CD14-positive monocyte (primary cell): Measurements from ENCODE around the gene TAMM41. TPM values are rescaled to one million over a fixed set of nuclear protein-coding genes. Genes with fewer than 3 reads are reported as not detected.
"Not testable (repeated sequence)": the region's sequence is repeated elsewhere in the genome, so short reads cannot be mapped to it uniquely, and the experiment has no call there.

ENCODE experiments used
- DNase-seq, 3 donors: peaks; one replicate each; pipeline ENCODE4 v3.0.0-alpha.2; 2011 to 2022
- H2AFZ ChIP-seq: 2 replicates; pipeline ENCODE4 v1.6.0; 2012; ENCODE audit warnings: mild to moderate bottlenecking, low read depth, low read length, inconsistent platforms; ENCODE audit not compliant: insufficient read depth, poor library complexity, severe bottlenecking
- H3K27ac ChIP-seq, 2 donors: 1 replicate in 1 of 2; 2 replicates in 1 of 2; pipeline ENCODE4 v1.5.1; 2012 to 2013; ENCODE audit warnings: low read length in 2 of 2, control low read depth in 1 of 2, inconsistent platforms in 1 of 2, low read depth in 1 of 2, mild to moderate bottlenecking in 1 of 2
- H3K27me3 ChIP-seq, 2 donors: one replicate each; pipeline versions ENCODE4 v1.6.0 to v1.6.1; 2011 to 2013; ENCODE audit warnings: low read length in 2 of 2; ENCODE audit not compliant: control insufficient read depth in 2 of 2, insufficient read depth in 2 of 2
- H3K36me3 ChIP-seq, 2 donors: replicated peaks in 1 of 2; 1 replicate in 1 of 2; 2 replicates in 1 of 2; pipeline versions ENCODE4 v1.5.1 to v1.6.1; 2012 to 2013; ENCODE audit warnings: low read length in 2 of 2, control low read depth in 1 of 2, inconsistent platforms in 1 of 2, mild to moderate bottlenecking in 1 of 2; ENCODE audit not compliant: insufficient read depth in 2 of 2, control insufficient read depth in 1 of 2
- H3K4me1 ChIP-seq, 2 donors: 1 replicate in 1 of 2; 2 replicates in 1 of 2; pipeline versions ENCODE4 v1.5.1 to v1.6.1; 2012 to 2013; ENCODE audit warnings: low read length in 2 of 2, control low read depth in 1 of 2, inconsistent platforms in 1 of 2, mild to moderate bottlenecking in 1 of 2, moderate library complexity in 1 of 2; ENCODE audit not compliant: insufficient read depth in 2 of 2, control insufficient read depth in 1 of 2
- H3K4me2 ChIP-seq: replicated peaks from 2 replicates; pipeline ENCODE3; 2012; ENCODE audit warnings: low read length, moderate library complexity, mild to moderate bottlenecking; ENCODE audit not compliant: poor library complexity, severe bottlenecking; ENCODE audit errors: extremely low read depth
- H3K4me3 ChIP-seq, 3 experiments: fragments of 200-600 bp in 1 of 3; sonication (generic) in 1 of 3; replicated peaks in 1 of 3; 1 replicate in 2 of 3; 2 replicates in 1 of 3; pipeline ENCODE4 v1.5.1; 2011 to 2013; ENCODE audit warnings: low read length in 3 of 3, mild to moderate bottlenecking in 3 of 3, control low read depth in 2 of 3, low read depth in 2 of 3, inconsistent platforms in 1 of 3, moderate library complexity in 1 of 3
- H3K79me2 ChIP-seq: 2 replicates; pipeline ENCODE4 v1.6.0; 2012; ENCODE audit warnings: mild to moderate bottlenecking, control low read depth, inconsistent platforms, low read length, moderate library complexity; ENCODE audit not compliant: insufficient read depth
- H3K9ac ChIP-seq: 2 replicates; pipeline ENCODE4 v1.6.0; 2017; ENCODE audit warnings: low read length, mild to moderate bottlenecking; ENCODE audit not compliant: insufficient read depth, poor library complexity, severe bottlenecking
- H3K9me3 ChIP-seq, 2 donors: replicated peaks in 1 of 2; 1 replicate in 1 of 2; 2 replicates in 1 of 2; pipeline versions ENCODE4 v1.5.1 to v1.6.1; 2012 to 2013; ENCODE audit warnings: low read length in 2 of 2, control low read depth in 1 of 2; ENCODE audit not compliant: control insufficient read depth in 1 of 2, insufficient read depth in 1 of 2
- H4K20me1 ChIP-seq: 2 replicates; pipeline ENCODE4 v1.6.0; 2012; ENCODE audit warnings: mild to moderate bottlenecking, low read length, control low read depth, moderate library complexity; ENCODE audit not compliant: insufficient read depth
- H3K27ac Mint-ChIP-seq, 7 donors: one replicate each; pipeline ENCODE4 v1.8.0; 2020; ENCODE audit warnings: mild to moderate bottlenecking in 7 of 7, mixed read lengths in 7 of 7, moderate library complexity in 6 of 7, inconsistent platforms in 2 of 7
- H3K27me3 Mint-ChIP-seq, 3 donors: one replicate each; pipeline ENCODE4 v1.8.0; 2021 to 2022; ENCODE audit warnings: low read depth in 3 of 3, mild to moderate bottlenecking in 3 of 3, mixed read lengths in 3 of 3, moderate library complexity in 3 of 3, inconsistent platforms in 1 of 3
- H3K36me3 Mint-ChIP-seq, 2 donors: one replicate each; pipeline ENCODE4 v1.8.0; 2020; ENCODE audit warnings: mixed read lengths in 2 of 2, inconsistent platforms in 1 of 2, mild to moderate bottlenecking in 1 of 2
- H3K4me1 Mint-ChIP-seq: one replicate; pipeline ENCODE4 v1.8.0; 2020; ENCODE audit warnings: mild to moderate bottlenecking, mixed read lengths
- H3K4me3 Mint-ChIP-seq, 2 donors: one replicate each; pipeline ENCODE4 v1.8.0; 2020; ENCODE audit warnings: mild to moderate bottlenecking in 2 of 2, mixed read lengths in 2 of 2, moderate library complexity in 1 of 2
- H3K9me3 Mint-ChIP-seq, 7 donors: one replicate each; pipeline ENCODE4 v1.8.0; 2020 to 2022; ENCODE audit warnings: mixed read lengths in 7 of 7, mild to moderate bottlenecking in 6 of 7, moderate library complexity in 6 of 7, inconsistent platforms in 2 of 7
- CTCF ChIP-seq: fragments of 200-600 bp; IDR thresholded peaks from one replicate; pipeline ENCODE4 v1.8.0; 2022; ENCODE audit warnings: antibody characterized with exemption, mild to moderate bottlenecking
- WGBS: methylation state at CpG from one replicate; pipeline ENCODE4 v1.1.5; 2013; ENCODE audit warnings: missing lambda C conversion rate; ENCODE audit not compliant: insufficient coverage; 5-methylcytosine and 5-hydroxymethylcytosine counted together
- intact Hi-C, 2 donors: fragments of 100-400 bp; cut with micrococcal nuclease; formaldehyde crosslinking; loops; one replicate each; pipeline versions ENCODE4 v1.15.0 to v1.15.1; 2023
- polyA plus RNA-seq, 3 donors: library from polyadenylated mRNA; depleted of rRNA in 1 of 3; unstranded in 2 of 3; stranded (reverse) in 1 of 3; fragments of 300-500 nt in 2 of 3; fragments of >200 nt in 1 of 3; fragmentation: Illumina TruSeq in 2 of 3; gene quantifications; 1 replicate in 2 of 3; 2 replicates in 1 of 3; pipeline ENCODE4 v1.2.3, GENCODE V29; 2012 to 2021

Gene TAMM41
- polyA plus RNA-seq, 3 donors = 3.7 to 10.8 (median 5.0) TPM

- Histone ChIP-seq H3K36me3 (no peaks in the 10 kb centered on the region), H3K4me2 (no peak overlapping the region), H3K79me2 (no peaks in the 10 kb centered on the region), H3K27ac (no peak overlapping the region), H3K27me3 (no peaks in the 10 kb centered on the region), H2AFZ (no peak overlapping the region), H3K4me3 (no peak overlapping the region), H4K20me1 (no peaks in the 10 kb centered on the region), H3K9ac (no peak overlapping the region), H3K9me3 (no peaks in the 10 kb centered on the region), H3K4me1 (peaks cover 4% of the 10 kb centered on the region in 2 donors)
- Mint-ChIP-seq H3K4me1 (peaks cover 7% of the 10 kb centered on the region), H3K27me3 (peaks cover 0 to 3% (median 2%) of the 10 kb centered on the region in 3 donors), H3K27ac (no peak overlapping the region), H3K9me3 (peaks cover 0 to 2% (median 0%) of the 10 kb centered on the region in 7 donors), H3K36me3 (no peaks in the 10 kb centered on the region), H3K4me3 (no peak overlapping the region)
- DNase-seq = no peak
- no CpG with 5 or more reads among the region's 8 CpGs for WGBS
- intact Hi-C loops = no loop called here
- TF ChIP-seq CTCF = no peak
Measured at GRCh38 chr3:11775493-11775892, 71.2 kb downstream of the TAMM41 start.

- Mint-ChIP-seq H3K27ac (no peak overlapping the region), H3K9me3 (peaks cover 0 to 2% (median 0%) of the 10 kb centered on the region in 7 donors), H3K4me1 (peaks cover 13% of the 10 kb centered on the region), H3K4me3 (no peak overlapping the region), H3K36me3 (no peaks in the 10 kb centered on the region), H3K27me3 (peaks cover 0 to 4% (median 3%) of the 10 kb centered on the region in 3 donors)
- Histone ChIP-seq H3K27me3 (no peaks in the 10 kb centered on the region), H3K27ac (no peak overlapping the region), H3K79me2 (no peaks in the 10 kb centered on the region), H2AFZ (no peak overlapping the region), H3K4me1 (peaks cover 8 to 10% of the 10 kb centered on the region in 2 donors), H4K20me1 (no peaks in the 10 kb centered on the region), H3K4me3 (no peak overlapping the region), H3K4me2 (no peak overlapping the region), H3K9ac (no peak overlapping the region), H3K9me3 (no peaks in the 10 kb centered on the region), H3K36me3 (no peaks in the 10 kb centered on the region)
- WGBS = 77% methylated on average over 2 of the region's 2 CpGs
- TF ChIP-seq CTCF = no peak
- DNase-seq = no peak
- intact Hi-C loops = no loop called here
Measured at GRCh38 chr3:11774296-11774877, 72.3 kb downstream of the TAMM41 start.

GRCh38 chr3:11771931-11772330, 74.8 kb downstream of the TAMM41 start:
- H4K20me1 ChIP-seq, H3K4me3 ChIP-seq, H3K36me3 Mint-ChIP-seq, H3K27me3 Mint-ChIP-seq, H3K27me3 ChIP-seq, H3K27ac ChIP-seq, H3K4me2 ChIP-seq, H3K4me3 Mint-ChIP-seq, H3K36me3 ChIP-seq, intact Hi-C loops, H2AFZ ChIP-seq, DNase-seq, H3K27ac Mint-ChIP-seq, H3K9me3 Mint-ChIP-seq, H3K9ac ChIP-seq, H3K9me3 ChIP-seq, H3K79me2 ChIP-seq, H3K4me1 ChIP-seq: not testable (repeated sequence)
- H3K4me1 Mint-ChIP-seq = peaks cover 13% of the 10 kb centered on the region
- WGBS = 94% methylated on average over 5 of the region's 7 CpGs
